Adrenal gland (tissue), 5 donors: ENCODE measurements around the gene PPP1R9B.

Experiments used
- POLR2A ChIP-seq, 2 donors: fragments of 450-650 bp; IDR thresholded peaks; one replicate each; pipeline ENCODE4 v1.6.1; 2017; ENCODE audit warnings: antibody characterized with exemption in 2 of 2, mild to moderate bottlenecking in 2 of 2, moderate library complexity in 1 of 2
- TF ChIP-seq, protein P1 (sequence below), 6 experiments: fragments of 450-650 bp in 4 of 6; fragments of 200-600 bp in 2 of 6; sonication (generic) in 1 of 6; IDR thresholded peaks; 1 replicate in 5 of 6; 2 replicates in 1 of 6; pipeline versions ENCODE4 v1.5.1 to v1.8.0; 2016 to 2021; ENCODE audit warnings: antibody characterized with exemption in 6 of 6, mild to moderate bottlenecking in 2 of 6, moderate library complexity in 1 of 6
- donor health status: DM: no; HTN: no; CAD: no.

DNA sequence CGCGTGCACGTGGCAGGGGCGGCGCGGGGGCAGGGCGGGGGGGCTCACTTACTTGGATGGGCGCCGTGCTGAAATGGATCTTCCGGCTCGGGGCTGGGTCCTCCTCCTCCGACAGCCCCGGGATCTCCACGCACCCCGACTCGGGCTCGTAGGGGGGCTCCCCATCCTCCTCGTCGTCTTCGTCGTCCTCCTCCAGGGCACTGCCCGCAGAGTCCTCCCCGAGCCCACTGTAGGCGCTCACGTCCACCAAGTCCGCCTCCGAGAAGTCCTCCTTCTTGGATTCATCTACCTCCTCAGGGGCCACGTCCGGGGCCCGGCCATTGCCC is 1.4 kb downstream of the PPP1R9B start:
- TF ChIP-seq, protein P1, sequence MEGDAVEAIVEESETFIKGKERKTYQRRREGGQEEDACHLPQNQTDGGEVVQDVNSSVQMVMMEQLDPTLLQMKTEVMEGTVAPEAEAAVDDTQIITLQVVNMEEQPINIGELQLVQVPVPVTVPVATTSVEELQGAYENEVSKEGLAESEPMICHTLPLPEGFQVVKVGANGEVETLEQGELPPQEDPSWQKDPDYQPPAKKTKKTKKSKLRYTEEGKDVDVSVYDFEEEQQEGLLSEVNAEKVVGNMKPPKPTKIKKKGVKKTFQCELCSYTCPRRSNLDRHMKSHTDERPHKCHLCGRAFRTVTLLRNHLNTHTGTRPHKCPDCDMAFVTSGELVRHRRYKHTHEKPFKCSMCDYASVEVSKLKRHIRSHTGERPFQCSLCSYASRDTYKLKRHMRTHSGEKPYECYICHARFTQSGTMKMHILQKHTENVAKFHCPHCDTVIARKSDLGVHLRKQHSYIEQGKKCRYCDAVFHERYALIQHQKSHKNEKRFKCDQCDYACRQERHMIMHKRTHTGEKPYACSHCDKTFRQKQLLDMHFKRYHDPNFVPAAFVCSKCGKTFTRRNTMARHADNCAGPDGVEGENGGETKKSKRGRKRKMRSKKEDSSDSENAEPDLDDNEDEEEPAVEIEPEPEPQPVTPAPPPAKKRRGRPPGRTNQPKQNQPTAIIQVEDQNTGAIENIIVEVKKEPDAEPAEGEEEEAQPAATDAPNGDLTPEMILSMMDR (IDR thresholded peaks at IDR 0.05) = no peak
- no peak for TF ChIP-seq POLR2A (IDR thresholded peaks at IDR 0.05)
